RKO (cell line): Measurements from ENCODE around the gene PPID.
"Not testable (repeated sequence)": the region's sequence is repeated elsewhere in the genome, so short reads cannot be mapped to it uniquely, and the experiment has no call there.

Experiments used
- DNase-seq: peaks from one replicate; pipeline ENCODE4 v3.0.0-alpha.2; 2016; ENCODE audit warnings: low spot score

The PPID gene

GRCh38 chr4:158729716-158730559 is 6.7 kb upstream of the PPID start:
- peak; percentile 66 for DNase-seq

GRCh38 chr4:158728236-158728635 is 5.0 kb upstream of the PPID start:
- DNase-seq: no peak

- DNase-seq: no peak
Observed at GRCh38 chr4:158726633-158727032, 3.4 kb upstream of the PPID start.

- DNase-seq: no peak
Observed at GRCh38 chr4:158724637-158725036, 1.4 kb upstream of the PPID start.

- peak; percentile 79 for DNase-seq
Observed at GRCh38 chr4:158722291-158722916, 792 bp downstream of the PPID start.

GRCh38 chr4:158721680-158722079 is 1.5 kb downstream of the PPID start:
- DNase-seq: peak; percentile 22

- no peak for DNase-seq
Observed at GRCh38 chr4:158715802-158716201, 7.4 kb downstream of the PPID start.

- no peak for DNase-seq
Observed at GRCh38 chr4:158714937-158715336, 8.3 kb downstream of the PPID start.

- DNase-seq: not testable (repeated sequence)
Observed at GRCh38 chr4:158712622-158713021, 10.6 kb downstream of the PPID start.

GRCh38 chr4:158710814-158711213 is 12.4 kb downstream of the PPID start:
- DNase-seq: peak; percentile 41

GRCh38 chr4:158704274-158704673 is 18.9 kb downstream of the PPID start:
- no peak for DNase-seq

GRCh38 chr4:158688813-158689212 is 34.4 kb downstream of the PPID start:
- DNase-seq: no peak

- DNase-seq: no peak
Observed at GRCh38 chr4:158682066-158682465, 41.1 kb downstream of the PPID start.

GRCh38 chr4:158681629-158682028 is 41.6 kb downstream of the PPID start:
- no peak for DNase-seq

- no peak for DNase-seq
Observed at GRCh38 chr4:158678767-158679166, 44.4 kb downstream of the PPID start.

- DNase-seq: no peak
Observed at GRCh38 chr4:158676076-158676475, 47.1 kb downstream of the PPID start.

GRCh38 chr4:158673633-158674032 is 49.6 kb downstream of the PPID start:
- no peak for DNase-seq

- DNase-seq: peak; percentile 99
Observed at GRCh38 chr4:158671915-158672806, 51.0 kb downstream of the PPID start, which contains the start of gene ETFDH. Gene ETFDH (plus strand): TSS chr4:158672296. CDS start chr4:158672457, 161 bp downstream.

GRCh38 chr4:158671665-158671914 is 51.6 kb downstream of the PPID start, which contains the start of gene C4orf46:
Gene C4orf46 (minus strand): TSS chr4:158671887. CDS start chr4:158671801, 86 bp downstream.
- DNase-seq: no peak

- peak; percentile 85 for DNase-seq
Observed at GRCh38 chr4:158670975-158671664, 52.1 kb downstream of the PPID start.

GRCh38 chr4:158669310-158669709 is 53.9 kb downstream of the PPID start:
- no peak for DNase-seq

GRCh38 chr4:158667651-158668198 is 55.5 kb downstream of the PPID start:
- DNase-seq: peak; percentile 28
